BJ (cell line): ENCODE results near the gene GCC1. TPM values are rescaled to one million over a fixed set of nuclear protein-coding genes. Genes with fewer than 3 reads are reported as not detected.

Experiments
- CTCF ChIA-PET: fragments of 350-600 bp; formaldehyde crosslinking; extraction: SDS; loops from one replicate; lab custom pipeline; 2021; ENCODE audit warnings: antibody characterized with exemption, inconsistent platforms; lab: Yijun Ruan, JAX
- POLR2A ChIA-PET: fragments of 300-600 bp; sonication (Branson Sonifier 250); formaldehyde crosslinking; extraction: SDS; loops from one replicate; lab custom pipeline; 2021; ENCODE audit warnings: antibody characterized with exemption; lab: Charles Lee
- DNase-seq: peaks from one replicate; pipeline ENCODE4 v3.0.0-alpha.2; 2011; ENCODE audit warnings: low read depth
- H3K27me3 ChIP-seq: 2 replicates; pipeline ENCODE4 v1.6.0; 2011; ENCODE audit warnings: low read length; ENCODE audit not compliant: control insufficient read depth, insufficient read depth
- H3K36me3 ChIP-seq: 2 replicates; pipeline ENCODE4 v1.5.1; 2011; ENCODE audit warnings: low read length; ENCODE audit not compliant: control insufficient read depth, insufficient read depth
- H3K4me3 ChIP-seq: 2 replicates; pipeline ENCODE4 v1.5.1; 2011; ENCODE audit warnings: low read depth, mild to moderate bottlenecking, control low read depth, low read length
- CTCF ChIP-seq: IDR thresholded peaks from 2 replicates; pipeline ENCODE4 v1.5.1; 2011; ENCODE audit warnings: low read depth, mild to moderate bottlenecking, control low read depth, inconsistent platforms, low read length, moderate library complexity; ENCODE audit not compliant: insufficient read depth
- polyA plus RNA-seq: library from polyadenylated mRNA; depleted of rRNA; stranded (reverse); fragments of >200 nt; gene quantifications from 2 replicates; pipeline ENCODE4 v1.2.3, GENCODE V29; 2011

The GCC1 gene
- polyA plus RNA-seq, 1 experiment: 9.6 TPM

GRCh38 chr7:127600885-127601284 is 15.5 kb upstream of the GCC1 start:
- ChIA-PET CTCF (no interaction called here), POLR2A (no interaction called here)
- Histone ChIP-seq H3K27me3 (peaks cover 4% of the 10 kb centered on the region), H3K4me3 (no peak overlapping the region), H3K36me3 (no peaks in the 10 kb centered on the region)
- no peak for TF ChIP-seq CTCF
- no peak for DNase-seq

- TF ChIP-seq CTCF: peak; percentile 35
- Histone ChIP-seq H3K27me3 (peaks cover 4% of the 10 kb centered on the region), H3K36me3 (no peaks in the 10 kb centered on the region), H3K4me3 (no peak overlapping the region)
- no peak for DNase-seq
- POLR2A ChIA-PET: no interaction called here
- CTCF ChIA-PET: no interaction called here
Observed at GRCh38 chr7:127598318-127598717, 12.9 kb upstream of the GCC1 start.

- ChIA-PET CTCF (interaction anchor here (1.3 kb wide), 1 partner anchor 9 kb away, joined by 3 read pairs; no protein-coding TSS in a partner anchor), POLR2A (no interaction called here)
- TF ChIP-seq CTCF: no peak
- peaks cover 9% of the 10 kb centered on the region for H3K36me3 ChIP-seq
- H3K4me3 ChIP-seq: no peak overlapping the region
- DNase-seq: no peak
- peaks cover 2% of the 10 kb centered on the region; the same call in 1 of the 2 replicates for H3K27me3 ChIP-seq
Observed at GRCh38 chr7:127595737-127596136, 10.3 kb upstream of the GCC1 start.

- no peak for TF ChIP-seq CTCF
- no peaks in the 10 kb centered on the region for H3K27me3 ChIP-seq
- ChIA-PET POLR2A (no interaction called here), CTCF (interaction anchor here (1.3 kb wide), 1 partner anchor 10 kb away, joined by 3 read pairs; no protein-coding TSS in a partner anchor)
- no peak for DNase-seq
- no peak overlapping the region for H3K4me3 ChIP-seq
- peaks cover 11% of the 10 kb centered on the region for H3K36me3 ChIP-seq
Observed at GRCh38 chr7:127594490-127594889, 9.1 kb upstream of the GCC1 start.

- DNase-seq: no peak
- ChIA-PET POLR2A (no interaction called here), CTCF (interaction anchor here (0.7 kb wide), 1 partner anchor 16 kb away, joined by 3 read pairs; no protein-coding TSS in a partner anchor)
- no peak for TF ChIP-seq CTCF
- no peaks in the 10 kb centered on the region for H3K27me3 ChIP-seq
- H3K4me3 ChIP-seq: no peak overlapping the region
- peaks cover 11% of the 10 kb centered on the region for H3K36me3 ChIP-seq
Observed at GRCh38 chr7:127592550-127592949, 7.2 kb upstream of the GCC1 start.
